ENCODE data around the gene RIOX2.

- no peak for TF ChIP-seq CTCF (conservative IDR thresholded peaks at IDR 0.05 in 1 of 2, IDR thresholded peaks at IDR 0.05 in 1 of 2; ENCODE audit: low read depth in 1 of 2, low read length in 2 of 2)
- TF ChIP-seq EZH2 (IDR thresholded peaks at IDR 0.05; ENCODE audit: low read length, missing control alignments): no peak
Observed at GRCh38 chr3:97956051-97956450, 16.2 kb downstream of the RIOX2 start.

Data from fibroblast of lung (primary cell).